ENCODE measurements around the gene MCOLN1. TPM values are rescaled to one million over a fixed set of nuclear protein-coding genes. Genes with fewer than 3 reads are reported as not detected.

MCOLN1 gene
- polyA plus RNA-seq, 1 donor (not counting 4 experiments of a cell fraction or from before 2014, with no cell fraction given), result 14.0 TPM

DNA sequence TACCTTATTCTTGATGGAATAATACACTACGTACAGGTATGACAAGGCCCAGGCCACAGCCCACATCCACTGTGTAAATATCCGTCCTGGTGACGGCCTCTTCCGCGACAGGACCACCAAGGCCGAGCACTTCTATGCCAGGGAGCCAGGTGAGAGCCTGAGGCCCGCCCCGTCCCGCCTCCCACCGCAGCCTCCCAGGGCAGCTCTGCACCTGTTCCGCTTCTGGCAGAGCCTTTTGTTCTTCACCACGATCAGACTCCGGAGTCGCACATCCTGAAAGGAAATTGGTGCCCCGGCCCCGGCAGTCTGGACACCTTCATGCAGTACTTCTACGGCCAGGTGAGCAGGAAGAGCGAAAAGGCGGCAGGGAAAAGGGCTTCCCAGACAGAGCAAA, 17.1 kb upstream of the MCOLN1 start:
- FAIRE-seq, result no peak
- dilution Hi-C loops (cut with MboI; ENCODE audit: extremely low pct_ligation_motif_present, low sequenced_read_pairs), result no loop called here
- no peak overlapping the region for H3K4me3 ChIP-seq (ENCODE audit: control insufficient read depth in 2 of 3, extremely low read depth in 1 of 3, insufficient read depth in 2 of 3, low read depth in 1 of 3, low read length in 3 of 3)

DNA sequence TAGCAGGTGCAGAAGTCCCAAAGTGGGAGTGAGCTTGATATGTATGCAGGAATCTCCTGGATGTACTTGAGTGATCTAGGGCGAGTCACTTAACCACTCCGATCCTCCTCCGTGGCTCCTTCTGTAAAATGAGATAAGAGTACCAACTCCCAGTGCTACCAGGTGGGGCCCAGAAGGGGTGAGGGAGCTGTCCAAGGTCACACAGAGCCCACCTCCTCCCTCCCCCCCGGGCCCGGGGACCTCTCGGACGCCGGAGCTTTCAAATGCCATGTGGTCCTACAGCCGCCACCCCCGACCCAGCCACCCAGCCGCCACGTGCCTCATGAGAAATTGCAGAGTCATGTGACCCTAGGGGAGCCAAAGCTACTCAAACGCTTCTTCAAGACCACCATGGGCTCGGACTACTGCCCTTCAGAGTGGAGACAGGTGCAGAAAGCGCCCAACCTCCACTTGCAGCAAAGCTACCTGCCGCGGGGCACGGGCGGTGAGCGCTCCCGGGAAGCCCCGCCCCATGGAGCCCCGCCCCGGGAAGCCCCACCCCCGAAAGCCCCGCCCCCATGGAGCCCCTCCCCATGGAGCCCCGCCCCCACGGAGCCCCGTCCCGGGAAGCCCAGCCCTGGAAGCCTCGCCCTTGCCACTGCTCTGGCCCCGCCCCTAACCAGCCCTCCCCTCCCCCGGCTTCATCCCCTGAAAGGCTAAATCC, 16.6 kb upstream of the MCOLN1 start:
- DNase-seq (ENCODE audit: low read depth, low spot score) (no peak), FAIRE-seq (no peak)
- Histone ChIP-seq H3K9me1 (ENCODE audit: control insufficient read depth, extremely low read depth, insufficient read depth, low read length) (no peaks in the 10 kb centered on the region), H3K4me2 (ENCODE audit: control insufficient read depth, extremely low read depth, insufficient read depth, low read depth, low read length) (peak overlapping the region; percentile 22), H3K9ac (ENCODE audit: control insufficient read depth, extremely low read depth, insufficient read depth, low read length) (no peak overlapping the region), H3K4me3 (ENCODE audit: control insufficient read depth in 2 of 3, extremely low read depth in 1 of 3, insufficient read depth in 2 of 3, low read depth in 1 of 3, low read length in 3 of 3) (peak overlapping the region in 1 of 3 experiments; percentile 3), H2AFZ (ENCODE audit: control insufficient read depth, low read length) (peak overlapping the region; percentile 60), H3K27me3 (ENCODE audit: control insufficient read depth, extremely low read depth, insufficient read depth, low read length) (no peaks in the 10 kb centered on the region), H3K9me3 (ENCODE audit: control insufficient read depth, low read depth, low read length) (no peaks in the 10 kb centered on the region), H3K79me2 (ENCODE audit: control insufficient read depth, insufficient read depth, low read length) (no peaks in the 10 kb centered on the region), H3K4me1 (ENCODE audit: control insufficient read depth, extremely low read depth, insufficient read depth, low read length) (no peaks in the 10 kb centered on the region), H3K27ac (ENCODE audit: control insufficient read depth, insufficient read depth, low read length) (no peak overlapping the region), H4K20me1 (ENCODE audit: control insufficient read depth, extremely low read depth, insufficient read depth, low read length) (no peaks in the 10 kb centered on the region), H3K36me3 (ENCODE audit: control insufficient read depth in 2 of 2, extremely low read depth in 1 of 2, insufficient read depth in 2 of 2, low read length in 2 of 2) (no peaks in the 10 kb centered on the region)
- TF ChIP-seq, protein P1, sequence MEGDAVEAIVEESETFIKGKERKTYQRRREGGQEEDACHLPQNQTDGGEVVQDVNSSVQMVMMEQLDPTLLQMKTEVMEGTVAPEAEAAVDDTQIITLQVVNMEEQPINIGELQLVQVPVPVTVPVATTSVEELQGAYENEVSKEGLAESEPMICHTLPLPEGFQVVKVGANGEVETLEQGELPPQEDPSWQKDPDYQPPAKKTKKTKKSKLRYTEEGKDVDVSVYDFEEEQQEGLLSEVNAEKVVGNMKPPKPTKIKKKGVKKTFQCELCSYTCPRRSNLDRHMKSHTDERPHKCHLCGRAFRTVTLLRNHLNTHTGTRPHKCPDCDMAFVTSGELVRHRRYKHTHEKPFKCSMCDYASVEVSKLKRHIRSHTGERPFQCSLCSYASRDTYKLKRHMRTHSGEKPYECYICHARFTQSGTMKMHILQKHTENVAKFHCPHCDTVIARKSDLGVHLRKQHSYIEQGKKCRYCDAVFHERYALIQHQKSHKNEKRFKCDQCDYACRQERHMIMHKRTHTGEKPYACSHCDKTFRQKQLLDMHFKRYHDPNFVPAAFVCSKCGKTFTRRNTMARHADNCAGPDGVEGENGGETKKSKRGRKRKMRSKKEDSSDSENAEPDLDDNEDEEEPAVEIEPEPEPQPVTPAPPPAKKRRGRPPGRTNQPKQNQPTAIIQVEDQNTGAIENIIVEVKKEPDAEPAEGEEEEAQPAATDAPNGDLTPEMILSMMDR (optimal IDR thresholded peaks at IDR 0.05 in 1 of 3, IDR thresholded peaks at IDR 0.05 in 1 of 3, conservative IDR thresholded peaks at IDR 0.05 in 1 of 3; ENCODE audit: extremely low read depth in 1 of 3, insufficient read depth in 2 of 3, low read length in 3 of 3), result no peak
- TF ChIP-seq EZH2 (IDR thresholded peaks at IDR 0.05; ENCODE audit: low read length), result no peak
- dilution Hi-C loops (cut with MboI; ENCODE audit: extremely low pct_ligation_motif_present, low sequenced_read_pairs), result no loop called here

More for the DNA sequence above, 17.1 kb upstream of the MCOLN1 start:
- Histone ChIP-seq H3K4me1 (ENCODE audit: control insufficient read depth, extremely low read depth, insufficient read depth, low read length) (peaks cover 2% of the 10 kb centered on the region), H3K9ac (ENCODE audit: control insufficient read depth, extremely low read depth, insufficient read depth, low read length) (no peak overlapping the region), H3K9me3 (ENCODE audit: control insufficient read depth, low read depth, low read length) (no peaks in the 10 kb centered on the region), H3K9me1 (ENCODE audit: control insufficient read depth, extremely low read depth, insufficient read depth, low read length) (no peaks in the 10 kb centered on the region), H2AFZ (ENCODE audit: control insufficient read depth, low read length) (no peak overlapping the region), H3K36me3 (ENCODE audit: control insufficient read depth in 2 of 2, extremely low read depth in 1 of 2, insufficient read depth in 2 of 2, low read length in 2 of 2) (no peaks in the 10 kb centered on the region), H3K4me2 (ENCODE audit: control insufficient read depth, extremely low read depth, insufficient read depth, low read depth, low read length) (no peak overlapping the region), H3K27me3 (ENCODE audit: control insufficient read depth, extremely low read depth, insufficient read depth, low read length) (peaks cover 4% of the 10 kb centered on the region), H3K27ac (ENCODE audit: control insufficient read depth, insufficient read depth, low read length) (no peak overlapping the region), H3K79me2 (ENCODE audit: control insufficient read depth, insufficient read depth, low read length) (no peaks in the 10 kb centered on the region), H4K20me1 (ENCODE audit: control insufficient read depth, extremely low read depth, insufficient read depth, low read length) (no peaks in the 10 kb centered on the region)
- no peak for DNase-seq (ENCODE audit: low read depth, low spot score)
- TF ChIP-seq, protein P1 (optimal IDR thresholded peaks at IDR 0.05 in 1 of 3, IDR thresholded peaks at IDR 0.05 in 1 of 3, conservative IDR thresholded peaks at IDR 0.05 in 1 of 3; ENCODE audit: extremely low read depth in 1 of 3, insufficient read depth in 2 of 3, low read length in 3 of 3), result no peak
- no peak for TF ChIP-seq EZH2 (IDR thresholded peaks at IDR 0.05; ENCODE audit: low read length)

All from keratinocyte (primary cell).